Natural killer cell (primary cell): Measurements from ENCODE around the gene HTR7. TPM values are rescaled to one million over a fixed set of nuclear protein-coding genes. Genes with fewer than 3 reads are reported as not detected.

Experiments
- ATAC-seq, 3 donors: fragments of 150-1000 bp in 2 of 3; fragments of 200-7000 bp in 1 of 3; cut with Tn5 transposase; 1 replicate in 1 of 3; 2 replicates in 2 of 3; pipeline ENCODE4 v1.10.0; 2021; ENCODE audit warnings: mild to moderate bottlenecking in 2 of 3, moderate library complexity in 2 of 3
- DNase-seq, 2 donors: peaks; one replicate each; pipeline versions ENCODE4 v3.0.0 to v3.0.0-alpha.2; 2013 to 2021; ENCODE audit warnings: mixed read lengths in 1 of 2
- H3K27ac ChIP-seq: one replicate; pipeline ENCODE4 v1.5.1; 2013; ENCODE audit warnings: mild to moderate bottlenecking, low read length
- H3K27me3 ChIP-seq: one replicate; pipeline ENCODE4 v1.6.1; 2013; ENCODE audit warnings: low read length; ENCODE audit not compliant: control insufficient read depth, insufficient read depth
- H3K36me3 ChIP-seq: one replicate; pipeline ENCODE4 v1.6.1; 2013; ENCODE audit warnings: low read length; ENCODE audit not compliant: control insufficient read depth, insufficient read depth
- H3K4me1 ChIP-seq: one replicate; pipeline ENCODE4 v1.6.1; 2013; ENCODE audit warnings: low read length; ENCODE audit not compliant: control insufficient read depth, insufficient read depth
- H3K4me3 ChIP-seq: one replicate; pipeline ENCODE4 v1.5.1; 2013; ENCODE audit warnings: low read length
- H3K9me3 ChIP-seq: one replicate; pipeline ENCODE4 v1.6.1; 2013; ENCODE audit warnings: low read length; ENCODE audit not compliant: control insufficient read depth, insufficient read depth
- H3K27ac Mint-ChIP-seq, 2 donors: one replicate each; pipeline ENCODE4 v1.8.0; 2022; ENCODE audit warnings: mild to moderate bottlenecking in 2 of 2, mixed read lengths in 2 of 2, moderate library complexity in 1 of 2
- H3K27me3 Mint-ChIP-seq, 2 donors: one replicate each; pipeline ENCODE4 v1.8.0; 2022; ENCODE audit warnings: low read depth in 2 of 2, mixed read lengths in 2 of 2
- H3K36me3 Mint-ChIP-seq: one replicate; pipeline ENCODE4 v1.8.0; 2022; ENCODE audit warnings: mixed read lengths
- H3K4me1 Mint-ChIP-seq, 2 donors: one replicate each; pipeline ENCODE4 v1.8.0; 2022; ENCODE audit warnings: mixed read lengths in 2 of 2
- H3K4me3 Mint-ChIP-seq: one replicate; pipeline ENCODE4 v1.8.0; 2022; ENCODE audit warnings: mild to moderate bottlenecking, moderate library complexity, mixed read lengths
- H3K9me3 Mint-ChIP-seq, 2 donors: one replicate each; pipeline ENCODE4 v1.8.0; 2022; ENCODE audit warnings: mixed read lengths in 2 of 2
- WGBS: methylation state at CpG from one replicate; pipeline ENCODE4 v1.1.7; 2013; ENCODE audit warnings: missing lambda C conversion rate; ENCODE audit not compliant: insufficient coverage; 5-methylcytosine and 5-hydroxymethylcytosine counted together
- intact Hi-C: fragments of 100-400 bp; cut with micrococcal nuclease; formaldehyde crosslinking; loops from one replicate; pipeline ENCODE4 v1.14.2; 2022
- total RNA-seq, 4 donors: library from RNA; stranded (reverse); fragments of 120-200 nt in 1 of 4; gene quantifications; one replicate each; pipeline versions ENCODE4 v1.2.3 to v1.2.4, GENCODE V29; 2013 to 2022
- TF ChIP-seq, protein P1 (sequence below): fragments of 200-600 bp; IDR thresholded peaks from one replicate; pipeline ENCODE4 v1.8.0; 2022; ENCODE audit warnings: antibody characterized with exemption

Gene HTR7
- total RNA-seq, 3 donors from 2014 or later (not counting 1 experiment from before 2014, with no cell fraction given) = 0.11 to 0.20 TPM; not detected in 1

DNA sequence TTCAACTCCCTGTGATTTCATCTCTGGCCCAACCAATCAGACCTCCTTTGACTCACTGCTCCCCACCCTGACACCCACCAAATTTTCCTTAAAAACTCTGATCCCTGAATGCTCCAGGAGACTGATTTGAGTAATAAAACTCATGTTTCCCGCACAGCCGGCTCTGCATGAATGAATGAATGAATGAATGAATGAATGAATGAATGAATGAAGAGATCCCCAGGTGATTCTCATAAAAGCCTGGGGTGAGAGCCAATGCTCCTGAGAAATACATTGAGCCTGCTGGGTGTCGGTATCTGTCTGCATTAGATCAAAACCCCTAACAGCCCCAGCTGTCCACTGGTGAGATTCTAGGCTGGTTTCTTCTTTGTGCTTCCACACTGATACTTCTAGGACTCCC lies 58.7 kb downstream of the HTR7 start:
- Mint-ChIP-seq H3K4me1 (no peaks in the 10 kb centered on the region), H3K4me3 (no peak overlapping the region), H3K27me3 (no peaks in the 10 kb centered on the region), H3K9me3 (no peaks in the 10 kb centered on the region), H3K27ac (no peak overlapping the region), H3K36me3 (no peaks in the 10 kb centered on the region)
- DNase-seq = no peak
- intact Hi-C loops = no loop called here
- Histone ChIP-seq H3K27me3 (no peaks in the 10 kb centered on the region), H3K4me1 (no peaks in the 10 kb centered on the region), H3K9me3 (no peaks in the 10 kb centered on the region), H3K36me3 (no peaks in the 10 kb centered on the region), H3K4me3 (no peak overlapping the region), H3K27ac (no peak overlapping the region)
- WGBS = 98% methylated on average over 3 of the region's 3 CpGs
- no peak for ATAC-seq
- TF ChIP-seq, protein P1, sequence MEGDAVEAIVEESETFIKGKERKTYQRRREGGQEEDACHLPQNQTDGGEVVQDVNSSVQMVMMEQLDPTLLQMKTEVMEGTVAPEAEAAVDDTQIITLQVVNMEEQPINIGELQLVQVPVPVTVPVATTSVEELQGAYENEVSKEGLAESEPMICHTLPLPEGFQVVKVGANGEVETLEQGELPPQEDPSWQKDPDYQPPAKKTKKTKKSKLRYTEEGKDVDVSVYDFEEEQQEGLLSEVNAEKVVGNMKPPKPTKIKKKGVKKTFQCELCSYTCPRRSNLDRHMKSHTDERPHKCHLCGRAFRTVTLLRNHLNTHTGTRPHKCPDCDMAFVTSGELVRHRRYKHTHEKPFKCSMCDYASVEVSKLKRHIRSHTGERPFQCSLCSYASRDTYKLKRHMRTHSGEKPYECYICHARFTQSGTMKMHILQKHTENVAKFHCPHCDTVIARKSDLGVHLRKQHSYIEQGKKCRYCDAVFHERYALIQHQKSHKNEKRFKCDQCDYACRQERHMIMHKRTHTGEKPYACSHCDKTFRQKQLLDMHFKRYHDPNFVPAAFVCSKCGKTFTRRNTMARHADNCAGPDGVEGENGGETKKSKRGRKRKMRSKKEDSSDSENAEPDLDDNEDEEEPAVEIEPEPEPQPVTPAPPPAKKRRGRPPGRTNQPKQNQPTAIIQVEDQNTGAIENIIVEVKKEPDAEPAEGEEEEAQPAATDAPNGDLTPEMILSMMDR = no peak

DNA sequence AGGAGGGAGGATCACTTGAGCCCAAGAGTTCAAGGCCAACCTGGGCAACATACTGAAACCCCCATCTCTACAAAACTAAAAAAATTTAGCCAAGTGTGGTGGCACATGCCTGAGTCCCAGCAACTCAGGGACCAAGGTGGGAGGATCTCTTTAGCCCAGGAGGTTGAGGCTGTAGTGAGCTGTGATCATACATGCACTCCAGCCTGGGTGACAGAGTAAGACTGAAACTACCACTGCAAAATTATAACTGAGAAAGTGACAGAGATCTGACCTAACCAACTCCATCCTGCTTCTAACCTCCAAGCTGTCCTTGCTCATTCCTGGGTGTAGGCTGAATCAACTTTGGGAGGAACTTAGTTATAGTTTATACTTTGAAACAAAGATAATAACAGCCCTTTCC lies 59.4 kb downstream of the HTR7 start:
- Mint-ChIP-seq H3K36me3 (no peaks in the 10 kb centered on the region), H3K27me3 (no peaks in the 10 kb centered on the region), H3K4me1 (no peaks in the 10 kb centered on the region), H3K27ac (no peak overlapping the region), H3K4me3 (no peak overlapping the region), H3K9me3 (no peaks in the 10 kb centered on the region)
- ATAC-seq (no peak), DNase-seq (no peak)
- Histone ChIP-seq H3K4me1 (no peaks in the 10 kb centered on the region), H3K27me3 (no peaks in the 10 kb centered on the region), H3K9me3 (no peaks in the 10 kb centered on the region), H3K27ac (no peak overlapping the region), H3K36me3 (no peaks in the 10 kb centered on the region), H3K4me3 (no peak overlapping the region)
- intact Hi-C loops = no loop called here
- TF ChIP-seq, protein P1 = no peak

DNA sequence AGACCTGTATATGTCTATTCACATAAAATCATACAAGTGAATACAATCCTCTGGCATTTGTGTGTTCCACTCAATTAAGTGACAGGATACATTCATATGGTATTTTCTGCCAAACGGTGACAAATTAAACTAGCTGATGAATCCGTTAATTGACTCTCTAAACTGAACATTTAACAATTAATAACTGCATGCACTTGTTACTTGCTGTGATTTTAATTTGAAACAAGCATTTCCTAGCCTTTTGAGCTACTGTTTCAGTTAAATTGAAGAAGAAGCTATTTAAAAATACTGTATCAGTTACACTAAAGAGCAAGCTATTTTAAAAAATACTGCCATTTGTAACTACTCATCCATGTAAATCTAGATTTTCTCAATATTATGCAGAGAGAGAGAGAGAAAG lies 67.4 kb downstream of the HTR7 start:
- H3K4me3 Mint-ChIP-seq = no peak overlapping the region
- intact Hi-C loops = no loop called here
- Histone ChIP-seq H3K27ac (no peak overlapping the region), H3K9me3 (no peaks in the 10 kb centered on the region), H3K4me1 (no peaks in the 10 kb centered on the region), H3K36me3 (no peaks in the 10 kb centered on the region), H3K27me3 (no peaks in the 10 kb centered on the region), H3K4me3 (no peak overlapping the region)
- no peaks in the 10 kb centered on the region for H3K36me3 Mint-ChIP-seq
- WGBS = 94% methylated on average over 2 of the region's 2 CpGs
- ATAC-seq = no peak
- TF ChIP-seq, protein P1 = no peak
- H3K27ac Mint-ChIP-seq = no peak overlapping the region
- H3K4me1 Mint-ChIP-seq = no peaks in the 10 kb centered on the region
- H3K27me3 Mint-ChIP-seq = no peaks in the 10 kb centered on the region
- H3K9me3 Mint-ChIP-seq = no peaks in the 10 kb centered on the region
- DNase-seq = no peak

DNA sequence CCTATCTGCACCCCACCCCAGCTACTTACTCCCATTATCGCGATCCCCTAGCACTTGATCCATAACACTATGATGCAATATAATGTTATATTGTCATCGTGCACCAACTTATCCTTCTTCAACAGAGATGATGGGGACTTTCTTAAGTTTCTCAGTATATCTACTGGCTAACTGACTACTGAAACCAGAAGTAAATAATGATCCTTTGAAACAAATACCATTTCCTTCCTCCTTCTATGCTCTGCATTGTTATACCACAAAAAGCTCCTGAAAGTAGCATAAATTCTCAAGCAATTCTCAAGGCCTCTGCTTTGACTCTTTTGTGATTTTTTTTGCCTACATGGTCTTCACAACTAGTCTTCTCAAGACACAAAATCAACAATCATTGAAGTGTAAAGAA lies 68.9 kb downstream of the HTR7 start:
- no peak for DNase-seq
- intact Hi-C loops = loop anchor here (5.0 kb wide), 1 partner anchor 997 kb away; no protein-coding TSS in a partner anchor

More for the DNA sequence above, 68.9 kb downstream of the HTR7 start:
- no peak overlapping the region for H3K4me3 ChIP-seq
- 31% methylated on average over 3 of the region's 3 CpGs for WGBS
- H3K9me3 ChIP-seq = no peaks in the 10 kb centered on the region
- H3K36me3 ChIP-seq = no peaks in the 10 kb centered on the region
- no peaks in the 10 kb centered on the region for H3K4me1 ChIP-seq
- Mint-ChIP-seq H3K9me3 (no peaks in the 10 kb centered on the region), H3K27me3 (no peaks in the 10 kb centered on the region), H3K4me1 (no peaks in the 10 kb centered on the region), H3K4me3 (no peak overlapping the region), H3K27ac (no peak overlapping the region), H3K36me3 (no peaks in the 10 kb centered on the region)
- TF ChIP-seq, protein P1 = no peak
- no peaks in the 10 kb centered on the region for H3K27me3 ChIP-seq
- H3K27ac ChIP-seq = no peak overlapping the region
- no peak for ATAC-seq
